MG63 (cell line): ENCODE data around the gene PLCB2. TPM values are rescaled to one million over a fixed set of nuclear protein-coding genes. Genes with fewer than 3 reads are reported as not detected.
A peak's percentile ranks its signal among the peaks of the same experiment; 100 is the strongest.

ENCODE experiments used
- DNase-seq: peaks from one replicate; pipeline ENCODE4 v3.0.0-alpha.2; 2020
- H3K27me3 ChIP-seq: fragments of 250-450 bp; sonication (Bioruptor Pico); 2 replicates; pipeline ENCODE4 v1.5.1; 2020; ENCODE audit warnings: mild to moderate bottlenecking, moderate library complexity
- H3K36me3 ChIP-seq: fragments of 250-450 bp; sonication (Bioruptor Pico); 2 replicates; pipeline ENCODE4 v1.5.1; 2020; ENCODE audit warnings: mild to moderate bottlenecking, moderate library complexity
- H3K4me3 ChIP-seq: fragments of 250-450 bp; sonication (Bioruptor Pico); 2 replicates; pipeline ENCODE4 v1.5.1; 2020; ENCODE audit warnings: mild to moderate bottlenecking, moderate library complexity
- H3K9me3 ChIP-seq: fragments of 250-450 bp; sonication (Bioruptor Pico); 2 replicates; pipeline ENCODE4 v1.5.1; 2020; ENCODE audit warnings: mild to moderate bottlenecking, moderate library complexity
- total RNA-seq: library from RNA; depleted of rRNA; stranded (reverse); fragments of >200 nt; shearing (Covaris generic); gene quantifications from 2 replicates; pipeline ENCODE4 v1.2.3, GENCODE V29; 2014; ENCODE audit warnings: low replicate concordance; rRNA removed

The PLCB2 gene, protein sequence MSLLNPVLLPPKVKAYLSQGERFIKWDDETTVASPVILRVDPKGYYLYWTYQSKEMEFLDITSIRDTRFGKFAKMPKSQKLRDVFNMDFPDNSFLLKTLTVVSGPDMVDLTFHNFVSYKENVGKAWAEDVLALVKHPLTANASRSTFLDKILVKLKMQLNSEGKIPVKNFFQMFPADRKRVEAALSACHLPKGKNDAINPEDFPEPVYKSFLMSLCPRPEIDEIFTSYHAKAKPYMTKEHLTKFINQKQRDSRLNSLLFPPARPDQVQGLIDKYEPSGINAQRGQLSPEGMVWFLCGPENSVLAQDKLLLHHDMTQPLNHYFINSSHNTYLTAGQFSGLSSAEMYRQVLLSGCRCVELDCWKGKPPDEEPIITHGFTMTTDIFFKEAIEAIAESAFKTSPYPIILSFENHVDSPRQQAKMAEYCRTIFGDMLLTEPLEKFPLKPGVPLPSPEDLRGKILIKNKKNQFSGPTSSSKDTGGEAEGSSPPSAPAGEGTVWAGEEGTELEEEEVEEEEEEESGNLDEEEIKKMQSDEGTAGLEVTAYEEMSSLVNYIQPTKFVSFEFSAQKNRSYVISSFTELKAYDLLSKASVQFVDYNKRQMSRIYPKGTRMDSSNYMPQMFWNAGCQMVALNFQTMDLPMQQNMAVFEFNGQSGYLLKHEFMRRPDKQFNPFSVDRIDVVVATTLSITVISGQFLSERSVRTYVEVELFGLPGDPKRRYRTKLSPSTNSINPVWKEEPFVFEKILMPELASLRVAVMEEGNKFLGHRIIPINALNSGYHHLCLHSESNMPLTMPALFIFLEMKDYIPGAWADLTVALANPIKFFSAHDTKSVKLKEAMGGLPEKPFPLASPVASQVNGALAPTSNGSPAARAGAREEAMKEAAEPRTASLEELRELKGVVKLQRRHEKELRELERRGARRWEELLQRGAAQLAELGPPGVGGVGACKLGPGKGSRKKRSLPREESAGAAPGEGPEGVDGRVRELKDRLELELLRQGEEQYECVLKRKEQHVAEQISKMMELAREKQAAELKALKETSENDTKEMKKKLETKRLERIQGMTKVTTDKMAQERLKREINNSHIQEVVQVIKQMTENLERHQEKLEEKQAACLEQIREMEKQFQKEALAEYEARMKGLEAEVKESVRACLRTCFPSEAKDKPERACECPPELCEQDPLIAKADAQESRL
- total RNA-seq, result not detected in 2 replicates

DNA sequence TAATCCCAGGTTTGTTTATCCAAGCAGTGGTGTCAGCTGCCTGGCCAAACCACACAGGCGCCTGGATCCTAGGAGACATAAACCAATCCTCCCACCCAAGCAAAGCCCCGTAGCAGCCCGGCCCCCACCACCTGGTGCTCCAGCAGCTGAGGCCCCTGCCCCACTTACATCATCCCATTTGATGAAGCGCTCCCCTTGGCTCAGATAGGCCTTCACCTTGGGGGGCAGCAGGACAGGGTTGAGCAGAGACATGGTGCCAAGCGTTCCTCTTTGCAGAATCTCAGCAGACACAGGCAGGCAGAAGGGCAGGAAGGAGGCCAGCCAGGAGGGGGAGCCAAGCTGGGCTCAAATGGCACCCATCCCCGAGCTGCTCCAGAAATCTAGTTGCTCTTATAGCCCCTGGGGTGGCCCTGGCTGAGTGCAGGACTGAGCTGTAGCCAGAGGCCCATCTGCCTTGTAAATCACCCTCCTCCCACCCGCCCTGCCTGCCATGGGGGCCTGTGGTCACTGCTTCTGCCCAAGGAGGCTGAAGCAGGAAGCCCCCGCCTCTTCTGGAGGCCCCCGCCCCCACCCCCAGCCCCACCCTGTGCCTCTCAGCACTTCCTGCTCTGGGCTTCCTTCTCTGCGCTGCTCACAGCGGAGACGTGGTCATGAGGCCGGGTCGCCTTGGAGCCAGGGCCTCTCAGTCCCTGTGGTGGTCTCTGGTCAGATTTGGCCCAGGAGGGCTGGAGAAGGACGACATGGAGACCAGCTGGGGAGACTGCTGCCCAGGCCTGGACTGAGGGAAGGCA lies at the start of gene PLCB2:
Gene PLCB2, minus strand, starts transcription at position 515 of the 791 bp plus-strand sequence. Its CDS starts 263 bp downstream, at position 252.
- H3K27me3 ChIP-seq, result no peaks in the 10 kb centered on the region
- no peaks in the 10 kb centered on the region for H3K9me3 ChIP-seq
- H3K36me3 ChIP-seq, result no peaks in the 10 kb centered on the region
- no peak within 1 kb of the TSS for H3K4me3 ChIP-seq
- peak; percentile 30 for DNase-seq

DNA sequence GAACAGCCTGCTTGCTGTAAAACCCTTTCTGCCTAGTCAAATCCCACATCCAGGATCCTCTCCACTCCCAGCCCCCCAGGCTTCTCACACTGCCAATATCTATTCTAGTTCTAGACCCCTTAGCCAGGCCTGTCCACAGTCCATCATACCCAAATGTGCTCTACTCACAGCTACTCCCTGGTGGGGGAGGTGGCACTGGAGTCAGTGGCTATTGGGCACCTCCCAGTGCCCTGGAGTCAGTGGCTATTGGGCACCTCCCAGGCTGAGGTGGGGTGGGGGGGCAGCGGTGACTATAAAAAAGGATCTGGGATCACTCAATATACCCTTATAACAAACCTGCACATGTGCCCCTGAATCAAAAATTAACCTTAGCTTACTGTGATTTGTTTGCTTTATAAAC lies 49.5 kb upstream of the PLCB2 start:
- DNase-seq, result no peak
- H3K27me3 ChIP-seq, result no peaks in the 10 kb centered on the region

DNA sequence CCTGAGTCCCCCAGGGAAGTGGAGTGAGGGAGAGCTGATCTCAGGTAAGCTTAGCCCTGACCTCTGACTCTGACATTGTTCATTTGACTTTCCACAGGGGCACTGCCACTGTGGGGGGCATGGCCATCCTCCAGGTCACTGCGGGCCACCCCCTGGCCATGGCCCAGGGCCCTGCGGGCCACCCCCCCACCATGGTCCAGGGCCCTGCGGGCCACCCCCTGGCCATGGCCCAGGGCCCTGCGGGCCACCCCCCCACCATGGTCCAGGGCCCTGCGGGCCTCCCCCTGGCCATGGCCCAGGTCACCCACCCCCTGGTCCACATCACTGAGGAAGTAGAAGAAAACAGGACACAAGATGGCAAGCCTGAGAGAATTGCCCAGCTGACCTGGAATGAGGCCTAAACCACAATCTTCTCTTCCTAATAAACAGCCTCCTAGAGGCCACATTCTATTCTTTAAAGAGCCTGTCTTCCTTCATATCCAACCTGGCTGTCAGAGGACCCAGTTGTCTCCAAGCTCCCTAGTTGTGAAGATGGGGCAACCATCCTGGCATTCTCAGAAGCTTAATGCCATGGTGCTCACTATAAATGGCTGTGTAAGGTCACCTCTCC lies 48.3 kb upstream of the PLCB2 start:
- DNase-seq, result no peak
- Histone ChIP-seq H3K36me3 (no peaks in the 10 kb centered on the region), H3K27me3 (no peaks in the 10 kb centered on the region), H3K4me3 (no peak overlapping the region), H3K9me3 (no peaks in the 10 kb centered on the region)

More for the DNA sequence above, 49.5 kb upstream of the PLCB2 start:
- no peaks in the 10 kb centered on the region for H3K36me3 ChIP-seq
- H3K4me3 ChIP-seq, result no peak overlapping the region
- no peaks in the 10 kb centered on the region for H3K9me3 ChIP-seq

DNA sequence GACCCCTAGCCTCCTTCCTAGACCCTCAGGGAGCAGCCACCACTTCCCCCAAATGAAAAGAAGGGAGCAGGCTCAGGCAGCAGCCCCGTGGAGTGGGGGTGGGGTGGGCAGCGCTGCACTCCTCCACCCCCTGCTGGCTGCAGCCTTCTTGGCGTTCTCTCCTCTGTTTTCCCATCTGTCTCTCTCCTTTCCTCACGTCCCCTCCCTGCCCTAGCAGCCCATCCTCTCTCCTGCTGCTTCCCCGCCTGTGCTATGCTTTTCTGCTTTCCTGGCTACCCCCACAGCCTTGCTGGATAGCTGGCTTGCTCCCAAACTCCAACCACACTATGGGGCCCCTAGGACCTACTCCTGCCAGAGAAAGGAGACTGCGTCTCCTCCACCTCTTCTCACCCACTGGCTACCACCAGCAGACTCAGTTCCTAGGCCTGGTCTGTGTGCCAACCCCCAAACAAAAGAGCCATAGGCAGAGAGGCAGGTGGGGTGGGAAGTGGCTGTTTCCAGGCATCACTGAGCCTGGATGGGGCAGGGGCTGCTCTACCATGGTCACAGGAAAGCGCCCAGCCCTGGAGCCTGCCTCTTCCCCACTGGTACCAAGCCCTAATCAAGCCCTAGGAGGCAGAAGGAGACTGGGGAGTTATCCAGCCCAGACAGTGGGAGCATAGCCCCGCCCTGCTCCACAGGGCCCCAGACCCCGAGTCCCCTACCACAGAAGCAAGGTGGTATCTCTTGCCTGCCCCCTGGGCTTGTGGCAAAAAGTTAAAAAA lies 46.9 kb upstream of the PLCB2 start:
- Histone ChIP-seq H3K4me3 (no peak overlapping the region), H3K36me3 (no peaks in the 10 kb centered on the region), H3K9me3 (no peaks in the 10 kb centered on the region), H3K27me3 (no peaks in the 10 kb centered on the region)
- no peak for DNase-seq

DNA sequence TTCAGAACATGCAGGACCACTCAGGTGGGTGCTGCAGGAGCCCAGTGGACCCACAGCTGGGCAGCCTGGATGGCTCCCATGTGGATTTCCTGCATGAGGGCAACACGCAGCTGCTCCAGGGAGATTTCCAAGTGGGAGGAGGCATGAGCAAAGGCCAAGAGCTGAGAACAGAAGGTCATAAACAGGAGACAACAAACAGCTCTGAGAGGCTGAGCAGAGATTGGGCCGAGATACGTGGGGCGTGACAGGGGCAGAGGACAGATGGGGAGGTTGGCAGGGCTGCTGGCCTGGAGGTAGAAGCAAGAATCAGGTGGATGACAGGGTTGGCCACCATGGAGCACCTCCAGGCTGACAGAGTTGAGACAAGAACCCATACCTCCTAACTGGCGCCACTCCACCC lies 46.0 kb upstream of the PLCB2 start:
- H3K9me3 ChIP-seq, result no peaks in the 10 kb centered on the region
- no peaks in the 10 kb centered on the region for H3K36me3 ChIP-seq
- no peak overlapping the region for H3K4me3 ChIP-seq
- H3K27me3 ChIP-seq, result no peaks in the 10 kb centered on the region
- no peak for DNase-seq

DNA sequence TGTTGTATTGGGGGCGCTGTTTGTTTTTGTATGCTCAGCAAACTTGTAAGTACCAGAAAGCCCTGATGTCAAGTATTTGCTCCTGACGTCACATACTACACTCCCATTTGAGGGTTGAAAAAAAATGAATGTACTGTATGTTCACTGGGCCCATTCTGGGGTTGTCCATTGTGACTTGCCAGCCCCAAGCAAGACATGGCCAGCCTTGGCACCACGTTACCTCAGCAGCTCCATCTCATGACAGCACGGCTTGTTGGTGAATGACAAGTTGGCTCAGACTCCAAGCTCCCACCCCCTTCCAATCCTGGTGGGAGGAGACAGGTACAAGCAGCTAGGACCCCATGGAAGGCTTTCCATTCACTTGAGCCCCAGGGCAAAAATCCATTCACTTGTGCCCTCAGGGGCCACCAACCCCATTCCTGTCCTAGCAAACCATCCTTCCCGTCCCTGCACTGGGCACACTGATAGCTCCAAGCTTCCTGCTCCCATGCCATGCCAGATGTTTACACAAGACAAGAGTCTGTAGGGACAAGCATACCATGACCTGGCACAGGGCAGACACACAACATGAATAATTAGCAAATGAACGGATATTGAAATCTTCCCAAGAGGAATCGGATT lies 44.7 kb upstream of the PLCB2 start:
- no peak for DNase-seq
- Histone ChIP-seq H3K36me3 (no peaks in the 10 kb centered on the region), H3K9me3 (no peaks in the 10 kb centered on the region), H3K27me3 (no peaks in the 10 kb centered on the region), H3K4me3 (no peak overlapping the region)

DNA sequence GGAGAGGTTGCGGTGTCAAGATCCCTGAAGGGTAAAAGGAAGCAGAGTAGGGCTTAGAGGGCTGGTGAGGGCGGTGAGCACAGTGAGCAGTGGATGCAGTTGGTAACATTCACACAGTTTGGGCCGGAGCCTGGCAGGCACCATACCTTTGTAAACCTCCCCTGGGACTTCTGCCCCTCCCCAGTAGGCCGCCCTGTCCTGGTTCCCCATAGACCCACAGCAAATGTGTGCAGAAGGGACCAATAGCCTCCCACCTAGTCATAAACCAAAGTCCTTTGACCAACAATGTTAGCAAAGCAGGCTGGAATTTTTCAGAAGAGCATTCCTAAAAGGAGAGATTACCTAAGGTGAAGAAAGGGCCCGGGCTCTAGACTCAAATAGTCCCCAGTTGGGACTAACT lies 41.4 kb upstream of the PLCB2 start:
- DNase-seq, result no peak
- Histone ChIP-seq H3K4me3 (no peak overlapping the region), H3K27me3 (no peaks in the 10 kb centered on the region), H3K9me3 (no peaks in the 10 kb centered on the region), H3K36me3 (no peaks in the 10 kb centered on the region)

DNA sequence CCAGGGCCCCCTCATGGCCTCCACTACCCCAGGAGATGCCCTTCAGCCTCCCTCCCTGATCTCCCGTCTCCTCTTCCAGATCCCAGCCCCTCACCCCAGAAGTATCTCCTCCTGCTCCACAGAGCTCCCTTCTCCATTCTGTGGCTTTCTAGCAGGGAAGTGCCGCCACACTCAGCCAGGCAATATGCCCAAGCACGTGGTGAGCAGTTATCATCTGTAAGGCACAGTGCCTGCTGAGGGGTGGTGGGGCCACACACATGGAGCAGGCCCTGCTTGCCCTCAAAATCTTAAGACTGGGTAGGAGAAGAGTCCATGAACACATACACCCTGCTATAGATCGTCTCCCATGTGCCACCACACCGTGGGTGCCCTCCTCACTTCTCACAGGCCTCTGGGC lies 40.7 kb upstream of the PLCB2 start:
- no peak for DNase-seq
- Histone ChIP-seq H3K9me3 (no peaks in the 10 kb centered on the region), H3K36me3 (no peaks in the 10 kb centered on the region), H3K4me3 (no peak overlapping the region), H3K27me3 (no peaks in the 10 kb centered on the region)

DNA sequence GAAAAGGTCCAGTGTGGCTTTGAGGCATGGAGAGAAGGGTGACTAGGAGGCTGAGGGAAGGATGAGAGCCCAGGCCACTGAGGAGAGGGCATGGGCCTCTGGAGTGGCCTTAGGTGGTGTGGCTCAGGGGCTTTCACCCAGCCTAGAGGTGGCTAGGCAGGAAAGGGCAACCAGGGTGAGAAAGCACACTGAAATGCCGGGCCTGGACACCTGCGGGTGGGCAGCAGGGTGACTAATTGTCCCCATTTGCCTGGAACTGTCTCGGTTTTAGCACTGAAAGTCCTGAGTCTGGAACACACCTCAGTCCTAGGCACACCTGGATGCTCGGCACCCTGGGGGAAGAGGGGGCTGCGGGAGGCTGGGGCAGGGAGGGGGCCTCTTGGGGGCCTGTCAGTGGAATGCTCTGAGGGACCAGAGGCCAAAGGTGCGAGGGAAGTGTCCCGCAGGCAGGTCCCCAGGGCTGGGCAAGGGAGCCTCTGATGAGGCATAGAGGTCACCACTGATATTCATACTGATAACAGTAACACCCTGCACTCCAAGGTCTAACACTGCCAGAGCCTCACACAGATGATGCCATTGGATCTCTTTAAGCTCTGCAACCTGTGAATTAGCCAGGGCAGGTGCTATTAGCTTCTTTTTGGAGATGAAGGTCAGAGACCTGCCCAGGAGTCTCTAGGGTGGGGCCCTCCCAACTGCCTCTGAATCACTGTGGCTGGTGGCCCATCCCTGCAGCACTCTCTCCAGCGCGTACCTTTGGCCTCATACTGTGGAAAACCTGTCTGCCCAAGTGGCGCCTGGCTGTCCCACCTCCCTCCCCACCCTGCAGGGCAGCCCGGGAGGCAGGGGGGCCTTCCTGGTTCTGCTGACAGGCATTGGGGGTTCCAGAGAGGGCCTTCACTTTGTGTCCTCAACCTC lies 40.1 kb upstream of the PLCB2 start:
- H3K36me3 ChIP-seq, result no peaks in the 10 kb centered on the region
- no peak overlapping the region for H3K4me3 ChIP-seq
- DNase-seq, result no peak
- no peaks in the 10 kb centered on the region for H3K9me3 ChIP-seq
- no peaks in the 10 kb centered on the region for H3K27me3 ChIP-seq

DNA sequence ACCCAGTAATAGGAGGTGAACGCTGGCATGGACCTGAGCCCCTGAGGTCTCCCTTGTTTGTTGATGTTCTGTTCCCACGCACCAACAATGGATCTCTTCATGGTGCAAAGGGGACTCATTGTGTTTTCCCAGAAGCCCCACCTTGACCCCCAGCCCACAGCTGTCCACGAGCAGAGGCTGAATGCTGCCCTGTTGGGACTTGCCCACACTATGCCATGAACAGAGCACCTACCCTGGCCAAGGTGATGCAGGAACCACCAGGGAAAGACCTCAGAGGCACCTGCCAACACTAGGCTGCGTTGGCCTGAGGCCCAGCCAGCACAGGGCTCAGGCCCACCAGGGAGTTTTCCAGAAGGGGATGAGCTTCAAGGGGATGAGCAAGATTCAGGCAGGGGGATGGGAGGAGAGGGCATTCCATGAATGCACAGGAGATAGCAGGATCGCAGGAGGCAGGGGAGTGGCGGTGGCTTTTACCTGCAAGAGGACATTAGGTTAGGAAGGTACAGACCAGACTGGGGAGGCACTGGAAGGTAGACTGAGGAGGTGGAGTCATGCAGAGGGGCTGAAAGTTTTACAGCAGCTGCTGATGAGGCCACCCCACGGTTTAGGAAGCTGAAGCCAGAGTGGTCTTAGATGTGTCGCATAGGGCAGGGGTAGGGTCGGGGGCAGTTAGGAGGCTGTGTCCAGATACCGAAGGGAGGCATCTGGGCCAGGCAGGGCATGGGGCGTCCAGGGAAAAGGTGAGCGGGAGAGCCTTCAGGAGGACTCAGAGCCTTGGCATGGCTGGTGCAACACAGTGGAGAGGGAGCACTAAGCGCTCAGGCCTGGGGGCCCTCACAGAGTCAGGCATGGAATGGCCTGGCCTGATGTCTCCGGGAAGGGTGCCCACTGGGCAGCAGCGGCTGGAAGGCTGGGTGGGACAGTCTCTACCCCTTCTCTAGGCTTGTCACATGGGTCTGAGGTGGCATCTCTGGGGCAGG lies 39.1 kb upstream of the PLCB2 start:
- H3K36me3 ChIP-seq, result no peaks in the 10 kb centered on the region
- no peaks in the 10 kb centered on the region for H3K27me3 ChIP-seq
- no peaks in the 10 kb centered on the region for H3K9me3 ChIP-seq
- DNase-seq, result no peak
- H3K4me3 ChIP-seq, result no peak overlapping the region

DNA sequence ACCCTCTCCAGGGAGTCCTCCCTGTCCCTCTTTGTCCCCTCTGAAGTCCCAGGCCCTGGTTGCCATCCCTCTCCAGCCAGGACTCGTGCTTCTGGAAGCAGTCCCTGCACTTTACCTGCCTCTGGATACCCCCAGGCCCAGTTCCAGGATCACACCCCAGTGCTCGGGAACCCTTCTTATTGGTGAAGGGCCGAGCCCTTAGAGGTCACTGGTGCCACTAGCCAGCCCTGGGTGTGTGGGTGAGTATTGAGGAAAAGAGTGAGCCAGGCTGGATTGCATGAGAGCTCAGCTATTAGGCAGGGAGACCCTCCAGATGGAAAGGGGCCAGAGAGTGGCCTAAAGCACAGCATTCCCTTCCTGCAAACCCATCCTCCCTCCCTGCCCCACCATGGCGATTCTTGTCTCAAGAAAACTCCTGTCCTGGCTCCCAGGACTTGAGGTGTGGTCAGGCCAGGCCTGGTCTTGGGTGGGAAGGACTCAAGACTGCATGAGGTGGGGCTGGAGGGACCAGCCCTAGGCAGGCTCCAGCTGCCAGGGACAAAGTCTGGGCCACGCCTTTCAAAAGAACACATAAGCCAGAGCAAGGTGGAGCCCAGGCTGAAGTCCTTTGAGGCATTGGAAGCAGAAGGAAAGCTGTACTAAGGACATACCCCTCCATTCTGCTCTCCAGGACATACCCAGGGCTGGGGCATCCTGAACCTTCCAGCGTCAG lies 38.3 kb upstream of the PLCB2 start:
- Histone ChIP-seq H3K27me3 (no peaks in the 10 kb centered on the region), H3K4me3 (no peak overlapping the region), H3K9me3 (no peaks in the 10 kb centered on the region), H3K36me3 (no peaks in the 10 kb centered on the region)
- DNase-seq, result no peak

DNA sequence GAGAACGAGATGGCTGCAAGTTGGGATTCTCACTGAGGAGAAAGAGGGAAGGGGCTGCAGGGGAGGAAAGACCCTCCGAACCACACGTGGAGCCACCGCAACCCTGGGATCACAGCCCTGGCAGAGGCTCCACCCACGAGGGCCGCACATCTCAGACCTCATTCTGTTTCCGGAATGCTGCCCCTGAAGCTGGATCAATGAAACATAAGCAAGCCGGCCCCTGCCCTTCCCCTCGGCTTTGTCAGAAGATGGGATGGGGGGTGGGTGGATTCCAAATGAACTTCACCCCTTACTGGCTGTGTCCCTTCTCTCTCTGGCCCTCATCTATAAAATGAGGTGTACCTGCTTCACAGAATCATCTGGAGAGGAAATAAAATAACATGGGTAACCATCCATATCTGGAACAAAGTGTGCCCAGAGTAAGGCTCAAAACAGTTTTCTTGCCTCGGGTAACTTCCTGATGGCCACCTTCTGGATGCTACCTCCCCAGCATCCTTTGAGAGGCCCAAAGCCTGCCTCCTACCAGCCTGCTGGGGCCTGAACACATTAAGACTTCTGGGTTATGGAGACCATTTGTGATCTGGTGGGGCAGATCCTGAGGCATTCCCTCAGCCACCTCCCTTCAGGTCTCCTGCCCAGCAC lies 37.6 kb upstream of the PLCB2 start:
- no peaks in the 10 kb centered on the region for H3K9me3 ChIP-seq
- H3K4me3 ChIP-seq, result no peak overlapping the region
- H3K36me3 ChIP-seq, result no peaks in the 10 kb centered on the region
- DNase-seq, result no peak
- no peaks in the 10 kb centered on the region for H3K27me3 ChIP-seq
